ENCODE data around the gene E2F7.

E2F7 gene

DNA sequence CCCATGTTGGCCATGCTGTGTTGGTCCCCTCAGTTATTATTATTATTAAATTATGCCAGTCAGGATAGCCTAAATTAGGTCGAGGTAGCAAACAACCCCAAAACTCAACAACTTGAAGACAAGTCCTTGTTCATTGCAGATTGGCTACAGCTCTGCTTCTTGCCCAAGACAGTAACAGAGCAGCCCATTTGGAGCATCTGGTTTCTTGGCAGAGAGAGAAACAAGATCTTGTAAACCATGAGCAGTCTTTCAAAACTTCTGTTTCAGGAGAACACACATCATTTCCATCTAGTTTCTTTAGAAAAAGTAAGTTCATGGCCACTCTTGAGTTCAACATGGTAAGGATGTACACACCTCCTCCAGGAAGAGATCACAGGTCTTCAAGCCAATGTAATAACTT lies 52.3 kb downstream of the E2F7 start:
- DNase-seq (ENCODE audit: low read depth), result no peak

GRCh38 chr12:77010691-77011548 lies 54.4 kb downstream of the E2F7 start:
- DNase-seq (ENCODE audit: low read depth), result peak; percentile 43

DNA sequence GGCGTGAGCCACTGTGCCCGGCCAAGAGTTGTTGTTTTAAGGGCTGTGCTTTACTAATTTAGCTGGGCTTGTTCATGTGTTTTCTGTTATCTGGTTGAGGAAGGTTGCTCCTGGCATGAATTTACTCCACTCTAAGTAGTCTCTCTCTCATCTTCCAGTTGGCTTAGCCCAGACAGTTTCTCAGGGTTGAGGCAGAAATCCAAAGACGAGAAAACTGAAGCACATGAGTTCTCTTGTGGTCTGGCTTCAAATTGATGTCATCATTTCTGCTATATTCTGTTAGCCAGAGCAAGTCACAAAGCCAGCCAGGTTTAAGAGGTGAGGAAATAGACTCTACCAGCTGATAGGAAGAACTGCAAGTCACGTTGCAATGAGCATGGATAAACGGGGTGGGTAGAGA lies 57.9 kb downstream of the E2F7 start:
- no peak for DNase-seq (ENCODE audit: low read depth)

DNA sequence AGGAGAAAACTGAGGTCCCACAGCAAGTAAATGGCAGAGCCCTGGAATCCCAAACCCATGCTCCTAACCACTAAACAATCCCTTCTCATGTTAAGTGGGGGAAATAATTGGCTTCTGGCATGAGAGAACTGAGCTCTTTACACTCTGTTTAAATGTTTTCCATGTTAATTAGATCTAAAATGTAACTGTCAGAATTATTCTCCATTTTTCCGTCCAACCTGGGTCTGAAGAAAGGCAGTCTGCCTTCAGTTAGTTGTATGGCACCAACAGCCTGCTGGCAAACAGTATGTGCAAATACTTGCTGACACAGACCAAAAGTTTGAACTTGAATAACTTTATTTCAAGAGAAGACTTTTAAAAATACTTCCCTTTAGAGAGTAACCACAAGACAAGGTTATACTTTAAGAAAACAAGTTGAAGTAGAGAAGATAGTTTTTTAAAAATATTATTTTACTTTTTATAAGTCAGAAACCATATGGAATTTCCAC lies 59.7 kb downstream of the E2F7 start:
- DNase-seq (ENCODE audit: low read depth), result no peak

GRCh38 chr12:77003914-77004313 lies 61.5 kb downstream of the E2F7 start:
- no peak for DNase-seq (ENCODE audit: low read depth)

GRCh38 chr12:77003246-77003645 lies 62.1 kb downstream of the E2F7 start:
- no peak for DNase-seq (ENCODE audit: low read depth)

GRCh38 chr12:77002382-77002781 lies 63.0 kb downstream of the E2F7 start:
- no peak for DNase-seq (ENCODE audit: low read depth)

DNA sequence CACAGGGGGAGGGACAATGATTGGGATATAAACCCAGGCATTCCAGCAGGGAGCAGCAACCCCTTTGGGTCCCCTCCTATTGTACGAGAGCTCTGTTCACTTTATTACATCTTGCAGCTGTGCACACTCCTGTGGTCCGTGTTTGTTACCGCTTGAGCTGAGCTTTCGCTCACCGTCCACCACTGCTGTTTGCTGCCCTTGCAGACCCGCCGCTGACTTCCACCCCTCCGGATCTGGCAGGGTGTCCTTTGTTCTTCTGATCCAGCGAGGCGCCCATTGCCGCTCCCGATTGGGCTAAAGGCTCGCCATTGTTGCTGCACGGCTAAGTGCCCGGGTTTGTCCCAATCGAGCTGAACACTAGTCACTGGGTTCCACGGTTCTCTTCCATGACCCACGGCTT lies 64.1 kb downstream of the E2F7 start:
- no peak for DNase-seq (ENCODE audit: low read depth)

- no peak for DNase-seq (ENCODE audit: low read depth)
Observed at GRCh38 chr12:76998908-76999556, 66.3 kb downstream of the E2F7 start.

- no peak for DNase-seq (ENCODE audit: low read depth)
Observed at GRCh38 chr12:76998386-76998785, 67.0 kb downstream of the E2F7 start.

GRCh38 chr12:76997011-76997780 lies 68.2 kb downstream of the E2F7 start:
- no peak for DNase-seq (ENCODE audit: low read depth)

- DNase-seq (ENCODE audit: low read depth), result no peak
Observed at GRCh38 chr12:76990716-76991115, 74.7 kb downstream of the E2F7 start.

GRCh38 chr12:76984566-76984965 lies 80.8 kb downstream of the E2F7 start:
- DNase-seq (ENCODE audit: low read depth), result no peak

DNA sequence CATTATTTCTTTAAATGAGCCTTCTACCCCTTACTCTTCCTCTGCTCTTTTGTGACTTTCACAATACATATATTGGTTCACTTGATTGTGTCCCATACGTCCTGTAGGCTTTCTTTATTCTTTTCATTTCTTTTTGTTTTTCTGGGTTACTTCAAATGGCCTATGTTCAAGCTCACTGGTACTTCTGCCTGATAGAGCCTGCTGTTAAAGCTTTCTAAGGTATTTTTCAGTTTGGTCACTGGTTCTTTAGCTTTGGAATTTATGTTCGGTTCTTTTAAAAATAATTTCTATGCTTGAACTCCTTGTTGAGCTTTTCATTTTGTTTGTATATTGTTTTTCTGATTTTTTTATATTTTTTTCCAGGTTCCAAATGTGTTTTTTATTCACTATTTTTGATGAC lies 81.9 kb downstream of the E2F7 start:
- no peak for DNase-seq (ENCODE audit: low read depth)

DNA sequence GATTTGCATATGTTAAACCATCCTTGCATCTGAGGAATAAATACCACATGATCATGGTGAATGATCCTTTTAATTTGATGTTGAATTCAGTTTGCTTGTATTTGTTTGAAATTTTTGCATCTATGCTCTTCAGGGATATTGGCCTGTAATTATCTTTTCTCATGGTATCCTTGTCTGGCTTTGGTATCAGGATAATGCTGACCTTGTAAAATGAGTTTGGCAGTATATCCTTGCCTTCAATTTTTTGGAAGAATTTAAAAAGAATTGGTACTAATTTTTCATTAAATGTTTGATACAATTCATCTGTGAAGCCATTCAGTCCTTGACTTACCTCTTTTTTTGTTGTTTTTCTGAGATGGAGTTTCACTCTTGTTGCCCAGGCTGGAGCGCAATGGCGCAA lies 85.2 kb downstream of the E2F7 start:
- DNase-seq (ENCODE audit: low read depth), result no peak

DNA sequence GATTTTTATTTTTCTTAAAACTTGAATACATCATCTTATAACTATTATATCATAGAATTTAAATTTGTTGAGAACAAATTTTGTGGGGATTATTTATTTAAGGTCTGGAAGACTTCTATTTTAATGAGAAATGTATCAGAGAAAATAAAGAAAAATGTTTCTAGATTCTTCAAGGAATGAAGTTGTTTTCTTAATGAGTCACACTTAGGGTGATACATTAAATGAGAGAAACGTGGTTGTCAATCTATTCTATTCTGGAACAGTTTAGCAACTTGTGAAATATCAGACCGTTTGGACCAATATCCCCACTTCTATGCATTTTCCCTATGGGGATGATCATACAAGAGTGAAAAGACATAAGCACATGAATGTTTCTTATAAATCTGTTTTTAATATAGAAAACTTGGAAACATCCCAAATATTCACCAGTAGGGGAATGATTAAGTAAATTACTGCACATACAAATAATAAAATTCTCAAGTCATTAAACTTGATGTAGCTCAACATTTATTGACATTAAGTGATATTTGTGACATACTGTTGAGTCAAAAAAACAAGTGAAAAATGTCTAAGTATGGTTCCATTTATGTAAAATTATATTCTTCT lies 88.5 kb downstream of the E2F7 start:
- no peak for DNase-seq (ENCODE audit: low read depth)

All from HS-27A (cell line).